ENCODE measurements around the gene IGF2BP2.

Gene IGF2BP2

DNA sequence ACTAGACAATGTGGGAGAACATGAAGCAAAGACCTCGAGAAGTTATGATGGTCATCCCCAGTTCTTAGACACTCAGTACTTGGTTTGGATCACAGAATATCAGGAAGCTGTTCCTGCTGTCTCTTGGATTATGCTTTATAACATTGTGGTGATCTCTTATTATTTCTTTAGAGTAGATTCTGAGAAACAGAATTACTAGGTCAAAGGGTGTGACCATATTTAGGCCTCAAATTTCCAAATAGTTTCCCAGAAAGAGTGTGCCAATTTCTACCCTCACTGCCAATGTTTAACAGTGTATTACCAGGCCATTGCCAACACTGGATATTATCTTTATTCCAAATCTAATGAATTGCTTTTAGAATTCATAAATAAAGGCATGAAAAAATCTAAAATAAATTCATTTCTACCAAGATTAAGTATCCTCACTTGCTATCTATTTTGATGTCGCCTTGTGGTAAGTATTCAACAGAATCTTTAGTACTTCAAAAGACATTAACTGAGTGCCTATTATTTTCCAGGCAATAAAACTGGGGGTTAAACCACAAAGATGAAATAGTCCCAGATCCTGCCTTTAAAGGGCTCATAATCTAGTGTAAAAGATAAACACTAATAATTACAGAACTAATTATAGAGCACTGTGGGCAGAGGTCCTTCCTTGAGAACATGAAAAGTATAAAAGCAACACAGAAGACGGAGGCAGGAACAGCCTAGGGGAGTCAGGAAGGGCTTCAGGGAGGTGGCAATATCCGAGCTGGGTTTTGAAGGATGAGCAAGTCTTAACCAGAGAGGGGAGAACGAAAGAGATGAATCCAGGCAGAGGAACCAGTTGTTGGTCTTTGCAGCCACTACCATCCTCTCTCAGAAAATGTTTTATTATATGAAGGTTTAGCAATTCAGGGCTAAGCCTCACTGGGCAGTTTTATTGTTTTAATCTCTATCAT lies 86.8 kb downstream of the IGF2BP2 start:
- no peak for DNase-seq (ENCODE audit: low read depth in 2 of 3, low spot score in 1 of 3)

- no peak for DNase-seq (ENCODE audit: low read depth in 2 of 3, low spot score in 1 of 3)
Observed at GRCh38 chr3:185737020-185737419, 87.8 kb downstream of the IGF2BP2 start.

DNA sequence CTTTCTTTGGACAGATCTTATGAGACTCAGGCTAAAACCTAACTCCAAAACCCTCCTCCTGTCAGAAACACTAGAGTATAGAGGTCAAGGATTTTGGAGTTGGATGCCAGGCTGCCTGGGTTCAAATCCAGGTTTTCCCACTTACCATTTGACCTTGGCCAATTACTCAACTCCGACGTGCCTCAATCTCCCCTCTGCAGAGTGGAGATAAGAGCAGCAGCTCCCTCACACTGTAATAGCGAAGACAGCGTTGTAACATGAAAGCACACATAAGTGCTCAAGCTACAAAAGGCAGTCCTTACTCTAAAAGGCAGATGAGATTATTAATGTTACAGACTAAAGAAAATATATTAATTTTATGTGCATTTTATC lies 90.1 kb downstream of the IGF2BP2 start:
- DNase-seq (ENCODE audit: low read depth in 2 of 3, low spot score in 1 of 3): no peak

DNA sequence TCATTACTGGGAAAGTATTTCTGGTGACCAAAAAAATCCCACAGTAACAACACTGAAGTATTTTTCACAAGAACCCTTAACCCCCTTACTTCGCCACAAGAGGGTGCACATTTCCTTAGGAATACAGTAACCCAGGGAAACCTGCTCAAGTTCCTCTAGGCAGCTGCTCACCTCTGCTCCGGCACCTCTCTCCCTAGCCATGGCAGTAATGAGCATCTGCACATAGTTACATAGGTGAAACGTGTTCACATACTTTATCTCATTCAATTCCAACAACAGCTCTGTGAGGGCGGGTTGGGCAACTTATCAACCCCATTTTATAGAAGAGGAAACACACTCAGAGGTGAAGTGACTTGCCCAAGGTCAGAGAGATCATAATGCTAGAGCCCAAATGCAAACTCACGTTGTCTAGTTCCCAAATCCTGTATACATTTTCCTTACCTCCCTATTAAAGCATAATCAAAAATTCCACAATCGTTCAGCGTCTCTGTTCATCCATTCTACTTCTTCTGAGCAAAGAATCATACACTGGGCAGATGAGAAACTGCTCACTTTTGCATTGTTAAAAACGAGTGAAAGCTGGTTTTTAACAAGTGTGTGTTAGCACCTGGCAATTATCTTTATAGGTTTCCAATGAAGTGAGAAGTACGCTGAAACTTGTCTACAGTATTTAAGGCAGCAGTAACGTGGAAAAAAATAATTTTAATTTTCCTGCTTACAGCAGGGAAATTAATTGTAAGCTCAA lies 90.7 kb downstream of the IGF2BP2 start:
- DNase-seq (ENCODE audit: low read depth in 2 of 3, low spot score in 1 of 3): peak in 1 of 3 donors; percentile 7

DNA sequence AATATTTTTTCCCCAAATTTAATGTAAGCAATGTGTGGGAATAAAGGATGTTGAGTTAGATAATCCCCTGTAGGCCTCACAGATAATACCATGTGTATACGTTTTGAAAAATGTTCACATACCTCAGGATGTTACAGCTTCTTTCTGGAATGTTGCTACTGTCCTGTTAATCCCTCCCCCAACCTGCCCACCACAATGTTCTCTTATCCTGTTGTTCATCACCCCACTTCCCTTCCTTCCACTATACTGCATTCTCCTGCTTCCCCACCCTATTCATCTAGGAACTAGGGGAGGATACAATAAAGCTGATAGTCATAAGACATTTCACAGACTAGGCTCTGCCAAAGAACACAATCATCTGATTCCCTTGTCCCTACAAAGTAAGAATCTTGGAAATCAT lies 92.1 kb downstream of the IGF2BP2 start:
- DNase-seq (ENCODE audit: low read depth in 2 of 3, low spot score in 1 of 3): no peak

DNA sequence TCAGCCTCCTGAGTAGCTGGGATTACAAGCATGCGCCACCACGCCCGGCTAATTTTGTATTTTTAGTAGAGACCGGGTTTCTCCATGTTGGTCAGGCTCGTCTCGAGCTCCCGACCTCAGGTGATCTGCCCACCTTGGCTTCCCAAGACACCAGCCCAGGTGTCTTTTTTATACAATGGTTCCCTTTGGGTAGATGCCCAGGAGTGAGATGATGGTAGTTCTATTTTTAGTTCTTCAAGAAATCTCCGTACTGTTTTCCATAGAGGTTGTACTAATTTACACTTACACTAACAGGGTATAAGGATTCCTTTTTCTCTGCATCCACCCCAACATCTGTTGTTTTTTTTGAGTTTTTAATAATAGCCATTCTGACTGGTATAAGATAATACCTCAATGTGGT lies 94.3 kb downstream of the IGF2BP2 start:
- no peak for DNase-seq (ENCODE audit: low read depth in 2 of 3, low spot score in 1 of 3)

GRCh38 chr3:185729337-185730055 lies 95.3 kb downstream of the IGF2BP2 start:
- no peak for DNase-seq (ENCODE audit: low read depth in 2 of 3, low spot score in 1 of 3)

GRCh38 chr3:185728630-185729336 lies 96.1 kb downstream of the IGF2BP2 start:
- no peak for DNase-seq (ENCODE audit: low read depth in 2 of 3, low spot score in 1 of 3)

DNA sequence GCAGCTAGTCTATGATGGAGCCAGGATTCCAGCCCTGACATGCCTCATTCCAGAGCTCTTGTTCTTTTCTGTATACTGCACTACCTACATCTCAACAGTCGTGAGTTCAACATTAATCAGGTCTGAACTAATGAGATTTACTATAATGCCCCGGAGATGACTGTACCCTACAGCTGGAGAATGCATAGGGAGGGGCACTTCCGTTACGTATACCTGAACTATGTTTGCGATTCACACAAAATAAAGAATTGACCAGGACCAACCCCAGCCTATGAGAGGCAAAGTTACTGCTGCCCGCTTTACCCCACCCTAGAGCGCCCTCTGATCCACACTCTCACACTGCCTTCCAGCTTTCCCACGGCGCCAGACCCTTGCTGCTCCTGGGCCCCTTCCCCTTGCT lies 97.0 kb downstream of the IGF2BP2 start:
- no peak for DNase-seq (ENCODE audit: low read depth in 2 of 3, low spot score in 1 of 3)

DNA sequence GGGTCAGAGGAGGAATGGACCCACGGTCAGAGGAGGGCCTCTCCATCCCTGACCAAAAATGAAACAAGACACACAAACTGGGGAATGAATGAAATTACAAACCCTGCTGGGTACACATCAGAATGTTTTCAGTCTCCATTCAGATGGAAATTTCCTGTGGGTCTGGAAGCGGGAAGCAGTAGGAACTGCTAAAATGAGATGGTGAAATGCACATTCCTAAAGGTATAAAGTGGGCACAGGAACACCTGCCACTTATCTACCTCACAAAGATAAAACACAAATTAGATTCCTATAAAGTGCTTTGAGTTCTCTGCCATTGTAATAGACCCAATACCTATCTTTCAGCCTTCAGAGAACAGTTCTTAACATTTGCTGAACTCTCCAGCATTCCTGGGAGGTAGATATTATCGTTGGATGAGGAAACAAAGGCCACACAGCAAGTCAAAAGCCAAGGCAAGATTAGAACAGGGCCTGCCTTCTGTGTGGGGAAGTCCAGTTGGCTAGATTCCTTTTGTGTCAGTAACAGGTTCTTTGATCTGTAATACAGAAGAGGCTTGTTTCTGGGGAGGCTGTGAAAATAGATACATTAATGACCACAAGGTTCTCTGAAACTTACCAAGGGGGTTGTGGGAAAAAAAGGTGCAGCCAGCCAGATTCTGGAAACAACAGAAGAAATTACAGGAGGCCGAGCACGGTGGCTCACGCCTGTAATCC lies 98.4 kb downstream of the IGF2BP2 start:
- no peak for DNase-seq (ENCODE audit: low read depth in 2 of 3, low spot score in 1 of 3)

GRCh38 chr3:185724761-185725160 lies 100.1 kb downstream of the IGF2BP2 start:
- no peak for DNase-seq (ENCODE audit: low read depth in 2 of 3, low spot score in 1 of 3)

- DNase-seq (ENCODE audit: low read depth in 2 of 3, low spot score in 1 of 3): no peak
Observed at GRCh38 chr3:185724251-185724650, 100.6 kb downstream of the IGF2BP2 start.

GRCh38 chr3:185722881-185723280 lies 102.0 kb downstream of the IGF2BP2 start:
- no peak for DNase-seq (ENCODE audit: low read depth in 2 of 3, low spot score in 1 of 3)

GRCh38 chr3:185721970-185722369 lies 102.9 kb downstream of the IGF2BP2 start:
- no peak for DNase-seq (ENCODE audit: low read depth in 2 of 3, low spot score in 1 of 3)

- DNase-seq (ENCODE audit: low read depth in 2 of 3, low spot score in 1 of 3): no peak
Observed at GRCh38 chr3:185720326-185720725, 104.5 kb downstream of the IGF2BP2 start.

GRCh38 chr3:185718736-185719593 lies 105.9 kb downstream of the IGF2BP2 start:
- no peak for DNase-seq (ENCODE audit: low read depth in 2 of 3, low spot score in 1 of 3)

GRCh38 chr3:185717627-185718402 lies 107.0 kb downstream of the IGF2BP2 start:
- no peak for DNase-seq (ENCODE audit: low read depth in 2 of 3, low spot score in 1 of 3)

DNA sequence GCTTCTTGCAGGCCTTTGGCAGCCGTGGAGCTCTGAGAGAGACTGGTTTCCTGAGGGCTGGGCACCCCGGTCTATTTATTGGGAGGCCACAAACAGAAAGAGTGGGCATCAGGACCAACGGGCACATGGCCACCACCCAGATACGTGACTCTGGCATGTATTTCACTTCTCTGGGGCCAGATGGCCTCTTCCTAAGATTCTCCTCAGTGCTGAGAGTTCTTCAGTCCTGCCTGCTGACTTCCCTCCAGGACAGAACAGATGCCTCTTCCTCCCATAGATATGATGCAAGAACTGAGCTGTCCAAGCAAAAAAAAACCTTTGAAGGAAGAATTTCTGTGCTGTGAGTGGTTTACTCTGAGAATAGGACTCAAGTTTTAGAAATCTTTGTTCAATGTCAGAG lies 107.7 kb downstream of the IGF2BP2 start:
- no peak for DNase-seq (ENCODE audit: low read depth in 2 of 3, low spot score in 1 of 3)

Measured in stimulated activated CD4-positive, alpha-beta T cell treated with anti-CD3 and anti-CD28 coated beads, Interleukin-12 subunit alpha, Interleukin-12 subunit beta, amount 100 ng/mL, for 48 hours (primary cell).